Tibial nerve (tissue), 3 donors: ENCODE data around the gene NCK2.

Experiments
- CTCF ChIP-seq, 5 experiments: fragments of 200-600 bp in 3 of 5; fragments of 450-650 bp in 2 of 5; sonication (generic) in 3 of 5; IDR thresholded peaks; one replicate each; pipeline ENCODE4 v1.5.1; 2016 to 2019; ENCODE audit warnings: antibody characterized with exemption in 5 of 5, mild to moderate bottlenecking in 3 of 5, moderate library complexity in 2 of 5
- POLR2A ChIP-seq, 2 donors: fragments of 450-650 bp; IDR thresholded peaks; one replicate each; pipeline ENCODE4 v1.6.1; 2017; ENCODE audit warnings: antibody characterized with exemption in 2 of 2, mild to moderate bottlenecking in 2 of 2, moderate library complexity in 2 of 2

- TF ChIP-seq CTCF (IDR thresholded peaks at IDR 0.05): no peak
- TF ChIP-seq POLR2A (IDR thresholded peaks at IDR 0.05): no peak
These were observed 140.7 kb downstream of the NCK2 start for GRCh38 chr2:105885456-105885855.
